Measurements from ENCODE around the gene DLG1.
"Not testable (repeated sequence)": the region's sequence is repeated elsewhere in the genome, so short reads cannot be mapped to it uniquely, and the experiment has no call there.

Gene DLG1

GRCh38 chr3:197218210-197218609 is 80.2 kb downstream of the DLG1 start:
- FAIRE-seq (no peak), DNase-seq (ENCODE audit: insufficient read length, low spot score) (no peak)
- TF ChIP-seq CTCF (IDR thresholded peaks at IDR 0.05; ENCODE audit: insufficient read depth, missing control alignments), result no peak

GRCh38 chr3:197216914-197217313 is 81.5 kb downstream of the DLG1 start:
- FAIRE-seq (peak; percentile 64), DNase-seq (ENCODE audit: insufficient read length, low spot score) (no peak)
- TF ChIP-seq CTCF (IDR thresholded peaks at IDR 0.05; ENCODE audit: insufficient read depth, missing control alignments), result no peak

- TF ChIP-seq CTCF (IDR thresholded peaks at IDR 0.05; ENCODE audit: insufficient read depth, missing control alignments), result no peak
- no peak for FAIRE-seq
- DNase-seq (ENCODE audit: insufficient read length, low spot score), result no peak
These were observed 82.1 kb downstream of the DLG1 start for GRCh38 chr3:197216169-197216860.

- no peak for DNase-seq (ENCODE audit: insufficient read length, low spot score)
- TF ChIP-seq CTCF (IDR thresholded peaks at IDR 0.05; ENCODE audit: insufficient read depth, missing control alignments), result no peak
- FAIRE-seq, result no peak
These were observed 86.1 kb downstream of the DLG1 start for GRCh38 chr3:197212290-197212689.

- FAIRE-seq; DNase-seq (ENCODE audit: insufficient read length, low spot score): not testable (repeated sequence)
These were observed 86.7 kb downstream of the DLG1 start for GRCh38 chr3:197211698-197212097.

GRCh38 chr3:197209366-197210260 is 88.8 kb downstream of the DLG1 start:
- DNase-seq (ENCODE audit: insufficient read length, low spot score) (no peak), FAIRE-seq (no peak)
- no peak for TF ChIP-seq CTCF (IDR thresholded peaks at IDR 0.05; ENCODE audit: insufficient read depth, missing control alignments)

GRCh38 chr3:197206913-197207312 is 91.5 kb downstream of the DLG1 start:
- no peak for TF ChIP-seq CTCF (IDR thresholded peaks at IDR 0.05; ENCODE audit: insufficient read depth, missing control alignments)
- FAIRE-seq (no peak), DNase-seq (ENCODE audit: insufficient read length, low spot score) (no peak)
